K562 (cell line): ENCODE data around the gene ADAP1. TPM values are rescaled to one million over a fixed set of nuclear protein-coding genes. Genes with fewer than 3 reads are reported as not detected.
A peak's percentile ranks its signal among the peaks of the same experiment; 100 is the strongest.

Source experiments
- CEBPG ChIP-seq, 3 experiments: fragments of 200-800 bp in 1 of 3; sonication (Bioruptor generic) in 1 of 3; sonication (generic) in 1 of 3; formaldehyde crosslinking in 1 of 3; IDR thresholded peaks in 2 of 3; conservative IDR thresholded peaks in 1 of 3; 2 replicates each; pipeline versions ENCODE4 v1.6.1 to v1.8.0; 2016 to 2022; ENCODE audit warnings: missing compliant biosample characterization in 2 of 3, missing genetic modification characterization in 2 of 3, mild to moderate bottlenecking in 1 of 3, missing genetic modification reagents in 1 of 3
- CHAMP1 ChIP-seq: fragments of 450-650 bp; IDR thresholded peaks from 2 replicates; pipeline ENCODE4 v1.6.1; 2016; ENCODE audit warnings: mild to moderate bottlenecking
- DLX4 ChIP-seq: fragments of 250-450 bp; sonication (Bioruptor Pico); IDR thresholded peaks from 2 replicates; pipeline ENCODE4 v1.6.1; 2021; ENCODE audit warnings: mild to moderate bottlenecking
- ELF4 ChIP-seq: fragments of 450-650 bp; formaldehyde crosslinking; IDR thresholded peaks from 2 replicates; pipeline ENCODE4 v1.4.0; 2022; ENCODE audit warnings: missing genetic modification characterization
- EP400 ChIP-seq: fragments of 450-650 bp; IDR thresholded peaks from 2 replicates; pipeline ENCODE4 v1.6.1; 2017; ENCODE audit warnings: antibody characterized with exemption, mild to moderate bottlenecking, moderate library complexity
- HDGF ChIP-seq: fragments of 450-650 bp; IDR thresholded peaks from 2 replicates; pipeline ENCODE4 v1.6.1; 2016
- L3MBTL2 ChIP-seq: fragments of 450-650 bp; IDR thresholded peaks from 2 replicates; pipeline ENCODE4 v1.6.1; 2016; ENCODE audit warnings: mild to moderate bottlenecking, moderate library complexity
- MBD2 ChIP-seq: sonication (generic); IDR thresholded peaks from 2 replicates; pipeline ENCODE4 v1.6.1; 2016; ENCODE audit warnings: low read depth, borderline replicate concordance
- MYNN ChIP-seq, 2 experiments: sonication (generic); formaldehyde crosslinking in 1 of 2; IDR thresholded peaks; 2 replicates each; pipeline versions ENCODE4 v1.5.0 to v1.6.1; 2016 to 2020; ENCODE audit warnings: antibody characterized with exemption in 1 of 2, missing genetic modification reagents in 1 of 2
- NCOA1 ChIP-seq: fragments of 450-650 bp; IDR thresholded peaks from 2 replicates; pipeline ENCODE4 v1.6.1; 2016; ENCODE audit warnings: low read depth
- POLR3G ChIP-seq: IDR thresholded peaks from 2 replicates; pipeline ENCODE4 v1.6.1; 2011; ENCODE audit not compliant: insufficient read length, insufficient replicate concordance; ENCODE audit errors: extremely low read depth
- RBM39 ChIP-seq: fragments of 200-400 bp; formaldehyde crosslinking; optimal IDR thresholded peaks from 2 replicates; pipeline ENCODE3; 2018; ENCODE audit warnings: low read depth, low read length
- SREBF1 ChIP-seq: fragments of 150-350 bp; IDR thresholded peaks from 2 replicates; pipeline ENCODE4 v1.6.1; 2014; ENCODE audit warnings: antibody characterized with exemption, low read depth, low read length, borderline replicate concordance
- ZBTB33 ChIP-seq: sonication (generic); formaldehyde crosslinking; IDR thresholded peaks from 2 replicates; pipeline ENCODE4 v1.8.1; 2023; ENCODE audit warnings: mild to moderate bottlenecking, missing genetic modification reagents
- ZFP91 ChIP-seq: sonication (generic); formaldehyde crosslinking; IDR thresholded peaks from 2 replicates; pipeline ENCODE4 v1.8.0; 2022; ENCODE audit warnings: mild to moderate bottlenecking, missing genetic modification reagents
- ZKSCAN8 ChIP-seq: fragments of 200-800 bp; sonication (Bioruptor generic); IDR thresholded peaks from 2 replicates; pipeline ENCODE4 v1.6.1; 2016; ENCODE audit warnings: missing genetic modification characterization, missing compliant biosample characterization
- ZNF263 ChIP-seq: sonication (generic); formaldehyde crosslinking; IDR thresholded peaks from 2 replicates; pipeline ENCODE4 v1.8.0; 2022; ENCODE audit warnings: mild to moderate bottlenecking, missing genetic modification reagents, borderline replicate concordance
- ZSCAN32 ChIP-seq: fragments of 450-650 bp; formaldehyde crosslinking; IDR thresholded peaks from 2 replicates; pipeline ENCODE4 v1.4.0; 2020; ENCODE audit warnings: mild to moderate bottlenecking, moderate library complexity
- polyA plus RNA-seq, 8 experiments: library from polyadenylated mRNA; depleted of rRNA in 4 of 8; stranded (reverse) in 5 of 8; unstranded in 3 of 8; fragments of >200 nt; fragmentation: Nextera tagmentation in 2 of 8; fragmentation: Illumina TruSeq in 1 of 8; extraction: Ambion mirVana in 2 of 8; extraction: Trizol in 1 of 8; gene quantifications; 2 replicates each; pipeline versions ENCODE4 v1.2.1 to v1.2.3, GENCODE V29; 2011 to 2014; ENCODE audit warnings: inconsistent platforms in 1 of 8, missing spikeins in 1 of 8
- total RNA-seq, 7 experiments: library from RNA; depleted of rRNA in 6 of 7; stranded (reverse); fragments of >200 nt in 6 of 7; fragmentation: Illumina TruSeq in 2 of 7; extraction: Trizol in 2 of 7; gene quantifications; 2 replicates each; pipeline versions ENCODE4 v1.2.1 to v1.2.3, GENCODE V29; 2011 to 2021; ENCODE audit warnings: low replicate concordance in 1 of 7

ADAP1 gene
- total and polyA plus RNA-seq, 9 of the 15 experiments (the other 6 are each of a cell fraction or from before 2014, with no cell fraction given): 0.27 to 1.4 (median 0.52) TPM; not detected in 3

GRCh38 chr7:992709-993607, 38.5 kb upstream of the ADAP1 start (continued):
- no peak for TF ChIP-seq RBM39
- 0 out of 2 replicates have a peak, but pooled peaks have one; percentile 17 for TF ChIP-seq CEBPG (CRISPR knock-in tag; IDR thresholded peaks at IDR 0.05)
- TF ChIP-seq CEBPG (tag; conservative IDR thresholded peaks at IDR 0.05 in 1 of 2, IDR thresholded peaks at IDR 0.05 in 1 of 2): no peak
- TF ChIP-seq ZFP91 (CRISPR knock-in tag): 0 out of 2 replicates have a peak, but pooled peaks have one; percentile 45
- TF ChIP-seq NCOA1: no peak
- TF ChIP-seq ELF4: no peak
- peak; percentile 57; the same call in 1 of the 2 replicates for TF ChIP-seq SREBF1
- no peak for TF ChIP-seq ZKSCAN8 (CRISPR knock-in tag)
- TF ChIP-seq HDGF: 0 out of 2 replicates have a peak, but pooled peaks have one; percentile 76
- TF ChIP-seq EP400: no peak
- TF ChIP-seq ZNF263 (CRISPR knock-in tag): peak; percentile 74; the same call in 1 of the 2 replicates
- TF ChIP-seq MBD2: no peak
- peak; percentile 94 for TF ChIP-seq ZBTB33 (CRISPR knock-in tag)
- TF ChIP-seq DLX4 (CRISPR knock-in tag): no peak
- TF ChIP-seq L3MBTL2: peak; percentile 35; the same call in 1 of the 2 replicates
- no peak for TF ChIP-seq ZSCAN32 (CRISPR knock-in tag)
- TF ChIP-seq CHAMP1: no peak
- TF ChIP-seq MYNN (IDR thresholded peaks at IDR 0.05): peak; percentile 75; the same call in 1 of the 2 replicates
- TF ChIP-seq MYNN (CRISPR knock-in tag; IDR thresholded peaks at IDR 0.05): no peak
- no peak for TF ChIP-seq POLR3G
